H1 (cell line): Measurements from ENCODE around the gene ZNF70. TPM values are rescaled to one million over a fixed set of nuclear protein-coding genes. Genes with fewer than 3 reads are reported as not detected.

Experiments
- CHD7 ChIP-seq: fragments of 300-600 bp; sonication (generic); IDR thresholded peaks from 2 replicates; pipeline ENCODE4 v1.7.1; 2012; ENCODE audit warnings: low read length, moderate library complexity, mild to moderate bottlenecking, inconsistent platforms; ENCODE audit not compliant: insufficient replicate concordance
- CTCF ChIP-seq, 3 experiments: IDR thresholded peaks; 1 replicate in 2 of 3; 2 replicates in 1 of 3; pipeline versions ENCODE4 v1.5.1 to v1.6.1; 2011; ENCODE audit warnings: low read length in 3 of 3, mild to moderate bottlenecking in 3 of 3, inconsistent platforms in 2 of 3, low read depth in 1 of 3, moderate library complexity in 1 of 3; ENCODE audit not compliant: insufficient read depth in 1 of 3; ENCODE audit errors: control extremely low read depth in 1 of 3
- KDM1A ChIP-seq: fragments of 200-600, 300-600 bp; sonication (generic); IDR thresholded peaks from 2 replicates; pipeline ENCODE4 v1.7.1; 2016; ENCODE audit warnings: mild to moderate bottlenecking, low read length, borderline replicate concordance
- KDM5A ChIP-seq: fragments of 200-600 bp; IDR thresholded peaks from 2 replicates; pipeline ENCODE4 v1.7.1; 2012; ENCODE audit warnings: mild to moderate bottlenecking, low read length, inconsistent platforms, mixed read lengths
- NRF1 ChIP-seq: IDR thresholded peaks from 2 replicates; pipeline ENCODE4 v1.6.1; 2011; ENCODE audit warnings: mild to moderate bottlenecking, low read depth, low read length, improper control_type of control experiment
- TBP ChIP-seq: IDR thresholded peaks from 2 replicates; pipeline ENCODE4 v1.6.1; 2011; ENCODE audit warnings: low read depth, low read length, improper control_type of control experiment
- polyA plus RNA-seq, 7 experiments: library from polyadenylated mRNA; depleted of rRNA in 3 of 7; stranded (reverse) in 5 of 7; unstranded in 2 of 7; fragments of >200 nt in 5 of 7; fragments of 200-250 nt in 2 of 7; gene quantifications; 1 replicate in 5 of 7; 2 replicates in 1 of 7; 4 replicates in 1 of 7; pipeline versions ENCODE4 v1.2.1 to v1.2.3, GENCODE V29; 2011 to 2013; ENCODE audit warnings: missing spikeins in 2 of 7, mixed read lengths in 2 of 7
- total RNA-seq: library from RNA; stranded (reverse); fragmentation: NEBNext Ultra II Directional; extraction: Animal tissue kit (Norgen Biotek cat#: 25700); gene quantifications from 2 replicates; pipeline ENCODE4 v1.2.1, GENCODE V29; 2021

Gene ZNF70
- total and polyA plus RNA-seq, 2 of the 8 experiments (the other 6 are each of a cell fraction or from before 2014, with no cell fraction given), result 1.1 to 2.6 TPM

GRCh38 chr22:23700706-23701105 is 50.2 kb downstream of the ZNF70 start (continued):
- TF ChIP-seq CHD7 (no peak), KDM5A (no peak), NRF1 (no peak), CTCF (IDR thresholded peaks at IDR 0.05; ENCODE audit: control extremely low read depth in 1 of 3, insufficient read depth in 1 of 3, low read depth in 1 of 3, low read length in 3 of 3) (no peak), TBP (no peak), KDM1A (no peak)
- TF ChIP-seq, all 59 proteins: peak for 0
